ENCODE data around the gene MMP15.

Gene MMP15

DNA sequence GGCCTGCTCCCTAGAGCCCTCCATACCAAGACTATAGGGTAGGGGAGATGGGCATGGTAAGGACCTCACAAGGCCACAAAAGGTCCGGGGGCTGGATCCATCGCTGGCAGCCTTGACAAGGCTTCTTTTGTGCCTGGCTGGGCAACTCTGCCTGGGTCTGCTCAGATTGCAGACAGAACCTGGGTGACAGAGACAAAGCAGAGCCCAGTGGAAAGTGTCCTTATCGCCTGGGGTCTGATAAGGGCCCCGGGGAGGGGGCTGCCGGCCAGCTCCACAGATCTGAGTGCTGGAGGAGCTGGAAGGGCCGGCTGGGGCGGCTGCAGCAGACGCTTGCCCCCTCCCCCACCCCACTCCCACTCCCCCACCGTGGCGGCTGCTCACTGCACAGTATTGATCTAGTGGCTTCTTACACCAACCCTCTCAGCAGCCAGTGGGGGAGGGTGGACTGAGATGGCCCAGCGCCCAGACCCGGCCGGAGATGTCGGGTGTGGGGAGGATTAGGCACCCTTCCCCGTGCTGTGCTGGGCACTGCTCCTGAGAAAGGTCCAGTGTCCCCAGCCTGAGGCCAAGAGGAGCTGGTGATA, 7.2 kb downstream of the MMP15 start:
- TF ChIP-seq, protein P1, sequence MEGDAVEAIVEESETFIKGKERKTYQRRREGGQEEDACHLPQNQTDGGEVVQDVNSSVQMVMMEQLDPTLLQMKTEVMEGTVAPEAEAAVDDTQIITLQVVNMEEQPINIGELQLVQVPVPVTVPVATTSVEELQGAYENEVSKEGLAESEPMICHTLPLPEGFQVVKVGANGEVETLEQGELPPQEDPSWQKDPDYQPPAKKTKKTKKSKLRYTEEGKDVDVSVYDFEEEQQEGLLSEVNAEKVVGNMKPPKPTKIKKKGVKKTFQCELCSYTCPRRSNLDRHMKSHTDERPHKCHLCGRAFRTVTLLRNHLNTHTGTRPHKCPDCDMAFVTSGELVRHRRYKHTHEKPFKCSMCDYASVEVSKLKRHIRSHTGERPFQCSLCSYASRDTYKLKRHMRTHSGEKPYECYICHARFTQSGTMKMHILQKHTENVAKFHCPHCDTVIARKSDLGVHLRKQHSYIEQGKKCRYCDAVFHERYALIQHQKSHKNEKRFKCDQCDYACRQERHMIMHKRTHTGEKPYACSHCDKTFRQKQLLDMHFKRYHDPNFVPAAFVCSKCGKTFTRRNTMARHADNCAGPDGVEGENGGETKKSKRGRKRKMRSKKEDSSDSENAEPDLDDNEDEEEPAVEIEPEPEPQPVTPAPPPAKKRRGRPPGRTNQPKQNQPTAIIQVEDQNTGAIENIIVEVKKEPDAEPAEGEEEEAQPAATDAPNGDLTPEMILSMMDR (IDR thresholded peaks at IDR 0.05; ENCODE audit: low read depth, low read length) = no peak
- no peak overlapping the region for H3K4me3 ChIP-seq (ENCODE audit: low read depth, low read length)

DNA sequence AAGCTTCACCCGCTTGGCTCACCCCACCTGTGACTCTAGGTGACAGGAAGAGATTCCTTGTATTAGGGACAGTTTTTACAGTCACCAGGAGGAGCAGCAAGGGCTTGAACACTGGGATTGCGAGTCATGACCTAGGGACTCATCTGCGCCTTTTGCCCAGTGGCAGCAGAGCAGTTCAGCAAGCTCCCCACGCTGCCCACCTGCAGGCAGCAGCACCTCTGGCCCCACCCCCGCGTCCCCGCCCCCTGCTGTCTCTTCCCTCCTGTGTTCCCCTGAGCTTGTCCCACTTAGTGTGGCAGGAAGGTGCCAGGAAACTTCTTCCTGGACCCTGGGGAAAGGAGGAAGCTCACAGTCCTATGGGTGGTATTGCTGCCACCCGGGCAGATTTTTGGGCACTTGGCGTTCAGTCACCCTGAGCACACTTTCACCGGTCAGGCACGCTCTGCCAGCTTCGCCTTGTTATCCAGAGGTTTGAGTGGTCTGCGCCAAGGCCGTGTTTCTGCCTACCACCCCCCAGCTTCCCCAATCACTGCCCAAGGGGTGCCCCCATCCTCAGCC, 8.7 kb downstream of the MMP15 start:
- TF ChIP-seq, protein P1 (IDR thresholded peaks at IDR 0.05; ENCODE audit: low read depth, low read length) = no peak
- no peak overlapping the region for H3K4me3 ChIP-seq (ENCODE audit: low read depth, low read length)

DNA sequence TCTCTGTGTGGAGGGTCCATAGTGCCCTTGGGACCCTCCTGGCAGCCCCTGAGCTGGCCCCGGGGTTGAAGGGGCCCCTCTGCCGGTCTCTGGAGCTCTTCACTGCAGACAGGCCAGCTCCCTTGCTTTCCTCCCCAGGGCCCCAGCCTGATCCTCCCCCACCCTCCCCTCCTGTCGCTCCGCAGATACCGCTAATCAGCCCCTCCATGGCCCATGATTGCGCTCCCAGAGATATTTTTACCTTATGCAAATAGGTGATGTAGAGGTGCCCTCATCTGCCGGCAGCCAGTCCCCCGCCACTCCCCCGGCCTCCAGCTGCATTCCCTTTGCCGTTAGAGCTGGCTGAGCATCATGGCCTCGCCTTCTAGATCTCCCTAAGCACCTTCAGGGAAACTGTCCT, 9.2 kb downstream of the MMP15 start:
- TF ChIP-seq, protein P1 (IDR thresholded peaks at IDR 0.05; ENCODE audit: low read depth, low read length) = no peak
- no peak overlapping the region for H3K4me3 ChIP-seq (ENCODE audit: low read depth, low read length)

DNA sequence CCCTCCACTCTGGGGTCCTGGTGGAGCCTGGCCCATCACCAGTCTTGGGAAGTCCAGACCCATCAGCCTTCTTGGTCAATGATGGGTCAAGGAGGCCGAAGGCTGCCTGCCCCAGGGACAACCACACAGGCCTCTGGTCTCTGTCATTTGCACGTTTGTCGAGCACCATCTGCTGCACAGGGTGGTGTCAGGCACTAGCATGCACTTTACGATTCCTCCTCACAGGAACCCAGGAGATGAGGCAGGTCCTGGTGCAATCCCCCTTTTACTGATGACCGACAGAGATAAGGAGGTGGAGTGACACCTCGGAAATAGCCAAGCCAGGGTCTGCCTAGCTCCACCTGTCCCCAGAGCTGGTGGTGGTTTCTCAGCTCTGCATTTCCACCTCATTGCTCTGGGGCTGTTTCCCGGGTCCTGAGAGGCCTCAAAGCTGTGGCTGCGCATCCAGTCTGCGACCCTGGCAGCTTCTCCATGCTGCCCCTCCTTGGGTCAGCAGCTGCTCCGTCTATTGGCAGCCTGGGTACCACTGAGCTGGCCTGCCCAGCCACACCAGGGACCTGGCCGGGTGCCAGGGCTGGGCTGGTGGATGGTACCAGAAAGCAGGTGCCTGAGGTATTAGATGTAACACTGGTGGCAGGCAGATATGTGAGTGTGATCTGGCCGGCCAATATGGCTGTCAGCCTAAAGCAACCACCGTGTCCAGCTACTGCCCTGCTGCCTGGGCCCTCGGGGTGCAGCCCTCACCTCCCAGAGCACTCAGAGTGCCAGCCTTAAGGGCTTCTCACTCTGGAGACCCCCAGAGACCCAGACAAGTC, 10.0 kb downstream of the MMP15 start:
- TF ChIP-seq, protein P1 (IDR thresholded peaks at IDR 0.05; ENCODE audit: low read depth, low read length) = no peak
- no peak overlapping the region for H3K4me3 ChIP-seq (ENCODE audit: low read depth, low read length)

DNA sequence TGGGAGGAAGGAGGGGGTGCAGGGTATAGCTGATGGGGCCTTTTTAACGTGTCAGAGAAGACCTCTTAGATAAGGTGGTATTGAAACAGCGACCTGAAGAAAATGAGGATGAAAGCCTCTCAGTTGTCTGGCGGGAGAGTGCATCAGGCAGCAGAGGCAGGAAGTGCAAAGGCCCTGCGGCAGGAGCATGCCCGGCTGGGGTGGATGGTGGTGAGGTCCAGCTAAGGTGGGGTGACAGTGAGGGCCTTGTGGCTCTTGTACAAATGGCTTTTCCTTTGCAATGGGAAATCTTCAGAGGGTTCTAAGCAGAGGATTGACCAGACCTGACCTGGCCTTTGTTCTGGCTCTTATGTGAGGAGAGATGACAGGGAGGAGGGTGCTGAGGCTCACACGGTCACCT, 11.4 kb downstream of the MMP15 start:
- no peak overlapping the region for H3K4me3 ChIP-seq (ENCODE audit: low read depth, low read length)
- TF ChIP-seq, protein P1 (IDR thresholded peaks at IDR 0.05; ENCODE audit: low read depth, low read length) = no peak

DNA sequence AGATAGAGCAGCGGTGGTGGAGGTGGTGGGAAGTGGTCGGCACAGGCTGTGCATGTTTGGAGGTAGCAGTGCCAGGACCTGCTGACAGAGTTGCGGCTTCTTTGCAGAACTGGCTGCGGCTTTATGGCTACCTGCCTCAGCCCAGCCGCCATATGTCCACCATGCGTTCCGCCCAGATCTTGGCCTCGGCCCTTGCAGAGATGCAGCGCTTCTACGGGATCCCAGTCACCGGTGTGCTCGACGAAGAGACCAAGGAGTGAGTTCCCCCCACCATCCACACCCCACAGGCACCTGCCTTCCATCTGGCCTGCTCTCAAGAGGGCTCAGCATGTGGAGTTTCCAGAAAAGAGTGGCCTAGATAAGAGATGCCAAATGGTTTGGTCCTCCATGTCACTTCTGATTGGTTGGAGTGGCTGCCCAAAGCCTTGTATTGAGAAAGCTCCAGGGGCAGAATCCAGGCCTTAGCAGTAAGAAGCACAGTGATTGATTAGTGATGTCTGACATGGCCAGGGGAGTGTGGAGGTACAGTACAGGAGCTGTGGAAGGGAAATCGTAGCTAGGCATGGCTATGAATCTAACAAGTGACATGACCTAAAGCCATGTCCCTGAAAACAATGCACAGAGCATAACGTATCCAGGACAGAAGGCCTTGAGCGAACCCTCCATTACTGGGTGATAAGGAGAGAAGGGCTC, 12.0 kb downstream of the MMP15 start:
- no peak overlapping the region for H3K4me3 ChIP-seq (ENCODE audit: low read depth, low read length)
- TF ChIP-seq, protein P1 (IDR thresholded peaks at IDR 0.05; ENCODE audit: low read depth, low read length) = no peak

Data from WI38 (cell line).